ENCODE data around the gene OGFRL1. TPM values are rescaled to one million over a fixed set of nuclear protein-coding genes. Genes with fewer than 3 reads are reported as not detected.

OGFRL1 gene
- polyA plus RNA-seq: 9.5 TPM
- long read RNA-seq, donor 1, full-length matches to known transcripts: 2 of 2 reads
- long read RNA-seq, donor 1, partial matches to known transcripts: 0 of 2 reads
- long read RNA-seq, donor 1, other reads (novel, unspliced or antisense): 0 of 2 reads
- long read RNA-seq, donor 2: 0 reads
- long read RNA-seq, donor 3, full-length matches to known transcripts: 2 of 2 reads
- long read RNA-seq, donor 3, partial matches to known transcripts: 0 of 2 reads
- long read RNA-seq, donor 3, other reads (novel, unspliced or antisense): 0 of 2 reads
- long read RNA-seq, donor 4, full-length matches to known transcripts: 1 of 1 reads
- long read RNA-seq, donor 4, partial matches to known transcripts: 0 of 1 reads
- long read RNA-seq, donor 4, other reads (novel, unspliced or antisense): 0 of 1 reads
- long read RNA-seq, donor 5, full-length matches to known transcripts: 1 of 1 reads
- long read RNA-seq, donor 5, partial matches to known transcripts: 0 of 1 reads
- long read RNA-seq, donor 5, other reads (novel, unspliced or antisense): 0 of 1 reads
- long read RNA-seq, donor 6, full-length matches to known transcripts: 1 of 1 reads
- long read RNA-seq, donor 6, partial matches to known transcripts: 0 of 1 reads
- long read RNA-seq, donor 6, other reads (novel, unspliced or antisense): 0 of 1 reads
- long read RNA-seq, donor 7, full-length matches to known transcripts: 1 of 1 reads
- long read RNA-seq, donor 7, partial matches to known transcripts: 0 of 1 reads
- long read RNA-seq, donor 7, other reads (novel, unspliced or antisense): 0 of 1 reads
- long read RNA-seq, donor 8, full-length matches to known transcripts: 5 of 5 reads
- long read RNA-seq, donor 8, partial matches to known transcripts: 0 of 5 reads
- long read RNA-seq, donor 8, other reads (novel, unspliced or antisense): 0 of 5 reads
- long read RNA-seq, donor 9, full-length matches to known transcripts: 1 of 1 reads
- long read RNA-seq, donor 9, partial matches to known transcripts: 0 of 1 reads
- long read RNA-seq, donor 9, other reads (novel, unspliced or antisense): 0 of 1 reads
- long read RNA-seq, donor 10: 0 reads
- long read RNA-seq, donor 11: 0 reads

GRCh38 chr6:71288228-71289038 lies at the start of gene OGFRL1:
Gene OGFRL1 (plus strand): TSS chr6:71288811. CDS start chr6:71288937, 126 bp downstream.
- DNase-seq: peak; percentile 58 to 78
- no peaks in the 10 kb centered on the region for H3K9me3 ChIP-seq (ENCODE audit: control insufficient read depth, low read depth, low read length)

GRCh38 chr6:71239694-71240093 lies 48.9 kb upstream of the OGFRL1 start:
- H3K9me3 ChIP-seq (ENCODE audit: control insufficient read depth, low read depth, low read length): no peaks in the 10 kb centered on the region

More at GRCh38 chr6:71288228-71289038, at the start of gene OGFRL1:
- H3K27ac ChIP-seq (ENCODE audit: low read length): peak within 1 kb of the TSS; percentile 32
- no peaks in the 10 kb centered on the region for H3K36me3 ChIP-seq (ENCODE audit: control insufficient read depth, insufficient read depth, low read length)
- no CpG with 5 or more reads among the region's 79 CpGs for WGBS (ENCODE audit: insufficient coverage, low lambda C conversion rate)
- H3K4me1 ChIP-seq (ENCODE audit: control insufficient read depth, insufficient read depth, low read length): peaks cover 5% of the 10 kb centered on the region
- H3K27me3 ChIP-seq (ENCODE audit: control insufficient read depth, insufficient read depth, low read length): no peaks in the 10 kb centered on the region
- peak within 1 kb of the TSS; percentile 56 for H3K4me3 ChIP-seq (ENCODE audit: low read length)

GRCh38 chr6:71245265-71246049 lies 43.2 kb upstream of the OGFRL1 start:
- no peaks in the 10 kb centered on the region for H3K4me1 ChIP-seq (ENCODE audit: control insufficient read depth, insufficient read depth, low read length)
- H3K9me3 ChIP-seq (ENCODE audit: control insufficient read depth, low read depth, low read length): peaks cover 5% of the 10 kb centered on the region
- no peak overlapping the region for H3K4me3 ChIP-seq (ENCODE audit: low read length)
- H3K27ac ChIP-seq (ENCODE audit: low read length): no peak overlapping the region
- WGBS (ENCODE audit: insufficient coverage, low lambda C conversion rate): no CpG with 5 or more reads among the region's 31 CpGs
- DNase-seq: no peak
- no peaks in the 10 kb centered on the region for H3K36me3 ChIP-seq (ENCODE audit: control insufficient read depth, insufficient read depth, low read length)
- H3K27me3 ChIP-seq (ENCODE audit: control insufficient read depth, insufficient read depth, low read length): no peaks in the 10 kb centered on the region

More at GRCh38 chr6:71239694-71240093, 48.9 kb upstream of the OGFRL1 start:
- H3K4me1 ChIP-seq (ENCODE audit: control insufficient read depth, insufficient read depth, low read length): no peaks in the 10 kb centered on the region
- H3K27ac ChIP-seq (ENCODE audit: low read length): no peak overlapping the region
- no peaks in the 10 kb centered on the region for H3K36me3 ChIP-seq (ENCODE audit: control insufficient read depth, insufficient read depth, low read length)
- no peak overlapping the region for H3K4me3 ChIP-seq (ENCODE audit: low read length)
- WGBS (ENCODE audit: insufficient coverage, low lambda C conversion rate): no CpG with 5 or more reads among the region's 5 CpGs
- H3K27me3 ChIP-seq (ENCODE audit: control insufficient read depth, insufficient read depth, low read length): no peaks in the 10 kb centered on the region
- no peak for DNase-seq

GRCh38 chr6:71246596-71246995 lies 42.0 kb upstream of the OGFRL1 start:
- Histone ChIP-seq H3K36me3 (ENCODE audit: control insufficient read depth, insufficient read depth, low read length) (no peaks in the 10 kb centered on the region), H3K9me3 (ENCODE audit: control insufficient read depth, low read depth, low read length) (peaks cover 5% of the 10 kb centered on the region), H3K27ac (ENCODE audit: low read length) (no peak overlapping the region), H3K27me3 (ENCODE audit: control insufficient read depth, insufficient read depth, low read length) (no peaks in the 10 kb centered on the region), H3K4me1 (ENCODE audit: control insufficient read depth, insufficient read depth, low read length) (no peaks in the 10 kb centered on the region), H3K4me3 (ENCODE audit: low read length) (no peak overlapping the region)
- 90% methylated on average over 2 of the region's 2 CpGs for WGBS (ENCODE audit: insufficient coverage, low lambda C conversion rate)
- no peak for DNase-seq

- Histone ChIP-seq H3K27me3 (ENCODE audit: control insufficient read depth, insufficient read depth, low read length) (no peaks in the 10 kb centered on the region), H3K4me3 (ENCODE audit: low read length) (no peak overlapping the region), H3K27ac (ENCODE audit: low read length) (no peak overlapping the region), H3K9me3 (ENCODE audit: control insufficient read depth, low read depth, low read length) (peaks cover 5% of the 10 kb centered on the region), H3K36me3 (ENCODE audit: control insufficient read depth, insufficient read depth, low read length) (no peaks in the 10 kb centered on the region), H3K4me1 (ENCODE audit: control insufficient read depth, insufficient read depth, low read length) (no peaks in the 10 kb centered on the region)
- WGBS (ENCODE audit: insufficient coverage, low lambda C conversion rate): no CpG with 5 or more reads among the region's 1 CpG
- DNase-seq: no peak
Observed at GRCh38 chr6:71248306-71248765, 40.3 kb upstream of the OGFRL1 start.

- Histone ChIP-seq H3K4me3 (ENCODE audit: low read length) (no peak overlapping the region), H3K27ac (ENCODE audit: low read length) (no peak overlapping the region), H3K9me3 (ENCODE audit: control insufficient read depth, low read depth, low read length) (peaks cover 5% of the 10 kb centered on the region), H3K4me1 (ENCODE audit: control insufficient read depth, insufficient read depth, low read length) (no peaks in the 10 kb centered on the region), H3K27me3 (ENCODE audit: control insufficient read depth, insufficient read depth, low read length) (no peaks in the 10 kb centered on the region), H3K36me3 (ENCODE audit: control insufficient read depth, insufficient read depth, low read length) (no peaks in the 10 kb centered on the region)
- no CpG with 5 or more reads among the region's 2 CpGs for WGBS (ENCODE audit: insufficient coverage, low lambda C conversion rate)
- no peak for DNase-seq
Observed at GRCh38 chr6:71248878-71249544, 39.6 kb upstream of the OGFRL1 start.

GRCh38 chr6:71250099-71250602 lies 38.5 kb upstream of the OGFRL1 start:
- Histone ChIP-seq H3K4me1 (ENCODE audit: control insufficient read depth, insufficient read depth, low read length) (no peaks in the 10 kb centered on the region), H3K27ac (ENCODE audit: low read length) (no peak overlapping the region)
- DNase-seq: no peak

GRCh38 chr6:71252410-71252809 lies 36.2 kb upstream of the OGFRL1 start:
- no peaks in the 10 kb centered on the region for H3K36me3 ChIP-seq (ENCODE audit: control insufficient read depth, insufficient read depth, low read length)
- no peaks in the 10 kb centered on the region for H3K9me3 ChIP-seq (ENCODE audit: control insufficient read depth, low read depth, low read length)
- no peaks in the 10 kb centered on the region for H3K4me1 ChIP-seq (ENCODE audit: control insufficient read depth, insufficient read depth, low read length)
- no peak overlapping the region for H3K4me3 ChIP-seq (ENCODE audit: low read length)
- no peaks in the 10 kb centered on the region for H3K27me3 ChIP-seq (ENCODE audit: control insufficient read depth, insufficient read depth, low read length)
- DNase-seq: no peak
- H3K27ac ChIP-seq (ENCODE audit: low read length): no peak overlapping the region

More at GRCh38 chr6:71250099-71250602, 38.5 kb upstream of the OGFRL1 start:
- Histone ChIP-seq H3K4me3 (ENCODE audit: low read length) (no peak overlapping the region), H3K27me3 (ENCODE audit: control insufficient read depth, insufficient read depth, low read length) (no peaks in the 10 kb centered on the region), H3K36me3 (ENCODE audit: control insufficient read depth, insufficient read depth, low read length) (no peaks in the 10 kb centered on the region), H3K9me3 (ENCODE audit: control insufficient read depth, low read depth, low read length) (peaks cover 5% of the 10 kb centered on the region)
- WGBS (ENCODE audit: insufficient coverage, low lambda C conversion rate): 67% methylated on average over 1 of the region's 3 CpGs

GRCh38 chr6:71252960-71253359 lies 35.7 kb upstream of the OGFRL1 start:
- Histone ChIP-seq H3K27ac (ENCODE audit: low read length) (no peak overlapping the region), H3K36me3 (ENCODE audit: control insufficient read depth, insufficient read depth, low read length) (no peaks in the 10 kb centered on the region), H3K4me1 (ENCODE audit: control insufficient read depth, insufficient read depth, low read length) (no peaks in the 10 kb centered on the region), H3K27me3 (ENCODE audit: control insufficient read depth, insufficient read depth, low read length) (no peaks in the 10 kb centered on the region), H3K9me3 (ENCODE audit: control insufficient read depth, low read depth, low read length) (no peaks in the 10 kb centered on the region), H3K4me3 (ENCODE audit: low read length) (no peak overlapping the region)
- DNase-seq: no peak
- WGBS (ENCODE audit: insufficient coverage, low lambda C conversion rate): 63% methylated on average over 5 of the region's 5 CpGs

All from large intestine (tissue), 12 donors.